Measurements from ENCODE around the gene APOB.

GRCh38 chr2:21010813-21011439, 32.9 kb downstream of the APOB start:
- no peak for TF ChIP-seq POLR2AphosphoS5 (IDR thresholded peaks at IDR 0.05; ENCODE audit: low read depth, low read length)
- TF ChIP-seq NRF1 (IDR thresholded peaks at IDR 0.05; ENCODE audit: low read depth, low read length) = no peak
- no peak for TF ChIP-seq POU5F1 (IDR thresholded peaks at IDR 0.05; ENCODE audit: low read depth, low read length)
- TF ChIP-seq SIX5 (IDR thresholded peaks at IDR 0.05; ENCODE audit: low read depth, low read length) = no peak
- TF ChIP-seq CTCF (IDR thresholded peaks at IDR 0.05; ENCODE audit: control extremely low read depth in 1 of 3, insufficient read depth in 1 of 3, low read depth in 1 of 3, low read length in 3 of 3) = no peak
- TF ChIP-seq POLR2A (IDR thresholded peaks at IDR 0.05; ENCODE audit: control extremely low read depth in 1 of 2, low read depth in 2 of 2, low read length in 2 of 2) = no peak
- TF ChIP-seq SIN3A (conservative IDR thresholded peaks at IDR 0.05 in 1 of 2, IDR thresholded peaks at IDR 0.05 in 1 of 2; ENCODE audit: low read depth in 1 of 2, low read length in 2 of 2) = no peak
- no peak for TF ChIP-seq CTBP2 (IDR thresholded peaks at IDR 0.05; ENCODE audit: borderline replicate concordance, insufficient read depth, insufficient read length, low read length)

All from H1 (cell line).